ENCODE results near the gene GLP2R. TPM values are rescaled to one million over a fixed set of nuclear protein-coding genes. Genes with fewer than 3 reads are reported as not detected.

Gene GLP2R
- total RNA-seq, 1 donor from 2014 or later = not detected

DNA sequence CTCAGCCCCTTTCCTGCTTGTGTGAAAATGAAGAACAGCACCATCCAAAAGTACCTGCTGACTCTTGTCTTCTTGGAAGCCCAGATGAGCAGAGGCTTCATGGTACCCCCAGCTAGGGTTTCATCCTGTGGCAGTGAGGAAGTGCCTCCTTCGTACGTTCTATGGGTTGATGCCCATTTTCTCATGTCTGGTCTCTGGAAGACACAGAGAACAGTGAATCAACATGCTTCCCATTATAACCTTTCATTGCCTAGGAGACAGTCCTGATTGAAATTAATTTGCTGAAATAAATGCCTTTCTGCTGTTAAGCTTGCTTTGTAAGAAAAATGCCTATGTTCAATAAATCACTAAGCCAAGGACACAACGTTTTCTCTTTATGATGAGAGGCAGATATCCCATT lies 42.8 kb downstream of the GLP2R start:
- Mint-ChIP-seq H3K27me3 (ENCODE audit: low read depth) (peaks cover under 1% of the 10 kb centered on the region), H3K27ac (ENCODE audit: unreplicated experiment) (peak overlapping the region; percentile 69), H3K9me3 (peaks cover 19% of the 10 kb centered on the region), H3K4me3 (no peak overlapping the region), H3K36me3 (ENCODE audit: low read depth) (peaks cover 4% of the 10 kb centered on the region), H3K4me1 (peaks cover 17% of the 10 kb centered on the region)
- TF ChIP-seq, protein P1, sequence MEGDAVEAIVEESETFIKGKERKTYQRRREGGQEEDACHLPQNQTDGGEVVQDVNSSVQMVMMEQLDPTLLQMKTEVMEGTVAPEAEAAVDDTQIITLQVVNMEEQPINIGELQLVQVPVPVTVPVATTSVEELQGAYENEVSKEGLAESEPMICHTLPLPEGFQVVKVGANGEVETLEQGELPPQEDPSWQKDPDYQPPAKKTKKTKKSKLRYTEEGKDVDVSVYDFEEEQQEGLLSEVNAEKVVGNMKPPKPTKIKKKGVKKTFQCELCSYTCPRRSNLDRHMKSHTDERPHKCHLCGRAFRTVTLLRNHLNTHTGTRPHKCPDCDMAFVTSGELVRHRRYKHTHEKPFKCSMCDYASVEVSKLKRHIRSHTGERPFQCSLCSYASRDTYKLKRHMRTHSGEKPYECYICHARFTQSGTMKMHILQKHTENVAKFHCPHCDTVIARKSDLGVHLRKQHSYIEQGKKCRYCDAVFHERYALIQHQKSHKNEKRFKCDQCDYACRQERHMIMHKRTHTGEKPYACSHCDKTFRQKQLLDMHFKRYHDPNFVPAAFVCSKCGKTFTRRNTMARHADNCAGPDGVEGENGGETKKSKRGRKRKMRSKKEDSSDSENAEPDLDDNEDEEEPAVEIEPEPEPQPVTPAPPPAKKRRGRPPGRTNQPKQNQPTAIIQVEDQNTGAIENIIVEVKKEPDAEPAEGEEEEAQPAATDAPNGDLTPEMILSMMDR (conservative IDR thresholded peaks at IDR 0.05) = no peak
- no peak for DNase-seq (ENCODE audit: low read depth, low spot score)

DNA sequence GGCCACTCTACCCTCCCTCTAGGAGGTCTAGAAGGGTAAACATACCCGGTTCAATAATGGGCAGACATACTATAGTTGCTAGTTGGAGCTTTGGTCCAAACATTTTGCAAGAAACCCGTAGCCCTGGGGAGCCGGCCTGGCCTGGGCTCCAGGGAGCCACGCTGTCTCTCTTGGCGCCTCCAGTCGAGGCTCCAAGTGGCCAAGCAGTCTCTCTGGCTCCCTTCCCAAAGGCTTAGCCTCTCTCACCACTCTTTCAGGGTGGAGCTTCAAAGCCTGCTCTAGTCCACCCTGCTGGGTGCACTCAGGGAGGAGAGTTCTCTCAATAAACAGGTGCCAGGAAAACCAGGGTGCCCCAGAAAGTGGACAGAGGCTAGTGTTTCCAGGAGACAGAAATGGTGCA lies 47.1 kb downstream of the GLP2R start:
- no peaks in the 10 kb centered on the region for H3K27me3 Mint-ChIP-seq (ENCODE audit: low read depth)
- TF ChIP-seq, protein P1 (conservative IDR thresholded peaks at IDR 0.05) = no peak
- peaks cover 5% of the 10 kb centered on the region for H3K9me3 Mint-ChIP-seq
- H3K4me3 Mint-ChIP-seq = no peak overlapping the region
- DNase-seq (ENCODE audit: low read depth, low spot score) = no peak
- H3K4me1 Mint-ChIP-seq = peaks cover 16% of the 10 kb centered on the region
- H3K27ac Mint-ChIP-seq (ENCODE audit: unreplicated experiment) = no peak overlapping the region
- H3K36me3 Mint-ChIP-seq (ENCODE audit: low read depth) = no peaks in the 10 kb centered on the region

DNA sequence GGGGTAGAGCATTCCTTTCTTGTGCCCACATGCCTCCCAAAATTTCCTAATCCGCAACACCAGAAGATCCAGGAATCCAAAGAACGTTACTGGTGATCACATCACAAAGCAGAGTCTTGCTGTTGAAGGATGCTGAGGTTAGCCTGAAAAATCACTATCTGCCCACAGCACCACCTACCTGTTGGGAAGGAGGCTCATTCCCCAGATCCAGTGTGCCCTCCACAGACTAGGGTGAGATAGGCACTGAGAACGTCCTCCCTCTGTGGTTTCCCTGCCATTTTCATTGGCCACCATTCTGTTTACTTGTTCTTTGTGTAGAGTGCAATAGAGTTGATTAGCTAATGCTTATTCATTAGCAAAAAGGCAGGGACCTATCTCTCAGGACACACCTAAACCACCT lies 49.0 kb downstream of the GLP2R start:
- peak overlapping the region; percentile 27 for H3K27ac Mint-ChIP-seq (ENCODE audit: unreplicated experiment)
- H3K36me3 Mint-ChIP-seq (ENCODE audit: low read depth) = no peaks in the 10 kb centered on the region
- DNase-seq (ENCODE audit: low read depth, low spot score) = no peak
- TF ChIP-seq, protein P1 (conservative IDR thresholded peaks at IDR 0.05) = no peak
- H3K4me3 Mint-ChIP-seq = no peak overlapping the region
- no peaks in the 10 kb centered on the region for H3K4me1 Mint-ChIP-seq
- H3K9me3 Mint-ChIP-seq = no peaks in the 10 kb centered on the region
- H3K27me3 Mint-ChIP-seq (ENCODE audit: low read depth) = no peaks in the 10 kb centered on the region

DNA sequence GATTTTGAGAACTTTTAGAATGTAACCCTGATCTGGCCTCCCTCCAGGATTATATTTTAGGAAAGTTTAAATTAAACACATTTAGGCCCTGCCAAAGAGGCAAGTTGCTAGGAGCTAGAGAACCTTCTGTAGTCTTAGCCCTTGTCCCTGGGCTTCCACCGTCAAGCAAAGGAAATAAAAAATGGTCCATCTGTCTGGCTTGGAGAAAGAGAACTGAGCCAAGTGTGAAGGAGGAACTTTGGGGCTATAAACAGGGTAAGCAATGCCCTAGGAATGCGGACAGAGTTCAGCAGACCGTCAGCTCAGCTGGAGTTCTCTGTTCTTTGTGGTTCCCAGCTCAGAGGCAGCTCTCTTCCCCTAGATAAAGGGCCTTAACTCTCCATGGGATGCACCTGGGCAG lies 49.7 kb downstream of the GLP2R start:
- no peak overlapping the region for H3K4me3 Mint-ChIP-seq

DNA sequence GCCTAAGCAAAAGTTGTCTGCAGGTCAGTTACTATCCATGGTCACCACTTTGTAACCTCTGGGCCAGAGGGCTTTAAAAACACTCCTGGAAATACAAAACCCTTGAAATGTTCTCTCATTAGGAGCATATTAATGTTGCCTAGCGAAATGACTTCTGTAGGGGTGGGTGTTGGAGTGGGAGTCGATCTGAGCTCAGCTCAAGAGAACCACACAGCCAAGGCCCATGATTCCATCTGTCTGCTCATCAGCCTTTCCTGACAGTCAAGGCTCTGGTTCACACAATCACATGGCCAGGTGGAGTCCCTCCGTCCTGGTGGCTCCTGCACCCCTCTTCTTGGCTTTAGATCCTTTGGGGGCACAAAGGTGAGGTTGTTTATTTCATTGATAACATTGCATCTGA lies 52.6 kb downstream of the GLP2R start:
- Mint-ChIP-seq H3K27ac (ENCODE audit: unreplicated experiment) (no peak overlapping the region), H3K9me3 (peaks cover 11% of the 10 kb centered on the region), H3K27me3 (ENCODE audit: low read depth) (no peaks in the 10 kb centered on the region), H3K4me1 (no peaks in the 10 kb centered on the region), H3K36me3 (ENCODE audit: low read depth) (no peaks in the 10 kb centered on the region), H3K4me3 (no peak overlapping the region)
- DNase-seq (ENCODE audit: low read depth, low spot score) = no peak
- TF ChIP-seq, protein P1 (conservative IDR thresholded peaks at IDR 0.05) = no peak

More for the DNA sequence above, 49.7 kb downstream of the GLP2R start:
- H3K9me3 Mint-ChIP-seq = no peaks in the 10 kb centered on the region
- TF ChIP-seq, protein P1 (conservative IDR thresholded peaks at IDR 0.05) = no peak
- no peaks in the 10 kb centered on the region for H3K27me3 Mint-ChIP-seq (ENCODE audit: low read depth)
- no peak overlapping the region for H3K27ac Mint-ChIP-seq (ENCODE audit: unreplicated experiment)
- H3K36me3 Mint-ChIP-seq (ENCODE audit: low read depth) = no peaks in the 10 kb centered on the region
- H3K4me1 Mint-ChIP-seq = no peaks in the 10 kb centered on the region
- DNase-seq (ENCODE audit: low read depth, low spot score) = no peak
